Fibroblast of villous mesenchyme (primary cell): ENCODE measurements around the gene PTEN. TPM values are rescaled to one million over a fixed set of nuclear protein-coding genes. Genes with fewer than 3 reads are reported as not detected.
"Not testable (repeated sequence)": the region's sequence is repeated elsewhere in the genome, so short reads cannot be mapped to it uniquely, and the experiment has no call there.

ENCODE experiments used
- DNase-seq: peaks from one replicate; pipeline ENCODE4 v3.0.0-alpha.2; 2010; ENCODE audit warnings: low read depth
- H3K4me3 ChIP-seq: 2 replicates; pipeline ENCODE4 v1.5.1; 2011; ENCODE audit warnings: low read depth, mild to moderate bottlenecking, low read length
- total RNA-seq: library from RNA; depleted of rRNA; stranded (reverse); fragments of >200 nt; gene quantifications from 2 replicates; pipeline ENCODE4 v1.2.3, GENCODE V29; 2012
- TF ChIP-seq, protein P1 (sequence below): IDR thresholded peaks from 2 replicates; pipeline ENCODE4 v1.5.1; 2012; ENCODE audit warnings: low read depth, mild to moderate bottlenecking, low read length; ENCODE audit not compliant: insufficient read depth

The PTEN gene
- total RNA-seq, 1 donor, result 276 TPM

DNA sequence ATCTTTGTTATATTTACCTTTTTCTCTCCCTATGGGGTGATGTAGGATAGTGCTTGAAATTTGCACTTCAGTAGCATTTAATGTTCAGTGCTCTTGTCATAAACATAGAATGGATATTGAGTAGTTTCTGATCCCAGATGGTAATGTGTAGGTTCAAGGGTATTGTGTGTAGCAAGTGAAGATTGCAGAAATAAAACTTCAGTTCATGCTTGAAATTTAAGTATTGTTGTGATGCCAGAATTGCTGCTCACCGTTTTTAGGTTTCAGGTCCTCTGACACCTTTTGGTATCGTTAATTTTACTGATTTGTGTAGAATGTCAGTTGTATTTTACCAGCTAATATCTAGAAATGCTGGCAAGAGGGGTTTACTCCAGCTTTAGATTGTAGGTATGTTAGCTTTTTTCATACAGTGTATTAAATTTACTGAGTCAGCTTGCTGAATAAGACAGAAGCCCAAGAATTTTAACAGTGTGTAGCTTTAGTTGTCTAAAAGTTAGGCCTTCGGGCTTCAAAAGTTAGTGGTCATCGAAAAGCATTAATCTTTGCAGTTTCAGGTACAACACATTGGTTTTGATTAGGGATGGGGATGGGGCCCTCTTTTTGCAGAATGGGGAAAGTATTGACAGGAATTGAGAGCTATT is 1.9 kb downstream of the PTEN start:
- H3K4me3 ChIP-seq, result peak overlapping the region; percentile 93
- TF ChIP-seq, protein P1, sequence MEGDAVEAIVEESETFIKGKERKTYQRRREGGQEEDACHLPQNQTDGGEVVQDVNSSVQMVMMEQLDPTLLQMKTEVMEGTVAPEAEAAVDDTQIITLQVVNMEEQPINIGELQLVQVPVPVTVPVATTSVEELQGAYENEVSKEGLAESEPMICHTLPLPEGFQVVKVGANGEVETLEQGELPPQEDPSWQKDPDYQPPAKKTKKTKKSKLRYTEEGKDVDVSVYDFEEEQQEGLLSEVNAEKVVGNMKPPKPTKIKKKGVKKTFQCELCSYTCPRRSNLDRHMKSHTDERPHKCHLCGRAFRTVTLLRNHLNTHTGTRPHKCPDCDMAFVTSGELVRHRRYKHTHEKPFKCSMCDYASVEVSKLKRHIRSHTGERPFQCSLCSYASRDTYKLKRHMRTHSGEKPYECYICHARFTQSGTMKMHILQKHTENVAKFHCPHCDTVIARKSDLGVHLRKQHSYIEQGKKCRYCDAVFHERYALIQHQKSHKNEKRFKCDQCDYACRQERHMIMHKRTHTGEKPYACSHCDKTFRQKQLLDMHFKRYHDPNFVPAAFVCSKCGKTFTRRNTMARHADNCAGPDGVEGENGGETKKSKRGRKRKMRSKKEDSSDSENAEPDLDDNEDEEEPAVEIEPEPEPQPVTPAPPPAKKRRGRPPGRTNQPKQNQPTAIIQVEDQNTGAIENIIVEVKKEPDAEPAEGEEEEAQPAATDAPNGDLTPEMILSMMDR, result no peak
- DNase-seq, result no peak

- TF ChIP-seq, protein P1, result no peak
- H3K4me3 ChIP-seq, result peak overlapping the region; percentile 93
- no peak for DNase-seq
These were observed 3.1 kb downstream of the PTEN start for GRCh38 chr10:87866412-87866974.

DNA sequence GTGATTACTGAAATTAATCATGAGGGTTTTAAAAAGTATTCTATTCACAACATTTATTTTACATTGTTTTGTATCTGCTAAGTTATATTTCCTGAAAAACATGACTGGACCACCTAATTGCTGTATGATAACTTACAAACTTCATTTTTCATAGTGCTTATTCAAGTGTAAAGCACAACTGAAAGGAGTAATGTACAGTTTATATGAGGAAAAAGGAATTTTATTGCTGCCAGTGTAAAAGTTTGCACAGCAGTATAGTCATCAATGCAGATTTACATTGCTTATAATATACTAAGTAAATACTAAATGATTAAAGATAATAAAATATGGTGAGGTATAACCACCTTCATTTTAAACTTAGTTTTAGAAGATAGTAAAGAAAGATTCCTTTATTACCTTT is 4.0 kb downstream of the PTEN start:
- DNase-seq, result no peak
- TF ChIP-seq, protein P1, result no peak
- H3K4me3 ChIP-seq, result peak overlapping the region; percentile 93

DNA sequence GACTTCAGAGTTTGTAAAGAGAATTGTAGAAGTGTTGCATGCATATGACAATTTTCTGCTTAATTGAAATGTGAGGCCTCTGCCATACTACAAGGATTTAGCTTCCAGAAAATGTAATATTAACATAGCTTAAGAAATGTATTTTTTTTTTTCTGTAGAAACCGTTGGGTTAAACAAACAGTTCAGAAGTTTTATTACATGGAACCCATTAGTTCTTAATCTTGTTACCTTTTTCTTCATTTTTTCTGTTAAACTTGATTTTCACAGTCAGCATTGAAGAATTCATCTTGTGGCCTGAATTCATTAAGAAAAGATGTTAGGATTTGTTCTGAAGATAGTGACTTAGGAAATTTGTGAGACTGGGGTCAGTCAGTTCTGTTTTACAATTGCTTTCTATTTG is 4.9 kb downstream of the PTEN start:
- no peak for DNase-seq
- TF ChIP-seq, protein P1, result no peak
- peak overlapping the region; percentile 93 for H3K4me3 ChIP-seq

GRCh38 chr10:87869139-87869538 is 5.7 kb downstream of the PTEN start:
- DNase-seq, result not testable (repeated sequence)
- H3K4me3 ChIP-seq, result peak overlapping the region; percentile 93

GRCh38 chr10:87869773-87870551 is 6.5 kb downstream of the PTEN start:
- peak overlapping the region; percentile 19 for H3K4me3 ChIP-seq
- no peak for DNase-seq
- TF ChIP-seq, protein P1, result no peak

DNA sequence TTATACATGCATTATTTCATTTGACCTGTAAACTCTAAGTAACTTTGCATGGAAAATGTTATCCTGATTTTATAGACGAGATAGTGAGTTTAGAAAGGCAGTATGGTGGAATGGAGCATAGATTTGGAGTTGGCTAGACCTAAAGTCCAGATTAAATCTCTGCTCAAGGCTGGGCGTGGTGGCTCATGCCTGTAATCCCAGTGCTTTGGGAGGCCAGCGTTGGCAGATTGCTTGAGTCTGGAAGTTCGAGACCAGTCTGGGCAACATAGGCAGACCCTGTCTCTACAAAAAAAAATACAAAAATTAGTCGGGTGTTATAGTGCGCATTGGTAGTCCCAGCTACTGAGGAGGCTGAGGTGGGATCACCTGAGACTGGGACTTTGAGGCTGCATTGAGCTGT is 9.4 kb downstream of the PTEN start:
- no peak for DNase-seq
- TF ChIP-seq, protein P1, result no peak
- no peak overlapping the region for H3K4me3 ChIP-seq
